BE2C (cell line): ENCODE data around the gene GALNT9.

ENCODE experiments used
- DNase-seq: peaks from one replicate; pipeline ENCODE4 v3.0.0-alpha.2; 2020
- H3K27me3 ChIP-seq: fragments of 250-450 bp; sonication (Bioruptor Pico); 2 replicates; pipeline ENCODE4 v1.5.1; 2020; ENCODE audit warnings: mild to moderate bottlenecking
- H3K36me3 ChIP-seq: fragments of 250-450 bp; sonication (Bioruptor Pico); 2 replicates; pipeline ENCODE4 v1.5.1; 2020; ENCODE audit warnings: mild to moderate bottlenecking
- H3K4me1 ChIP-seq: fragments of 250-450 bp; sonication (Bioruptor Pico); 2 replicates; pipeline ENCODE4 v1.5.1; 2020
- H3K4me3 ChIP-seq: 2 replicates; pipeline ENCODE4 v1.5.1; 2011; ENCODE audit warnings: low read depth, low read length
- H3K9me3 ChIP-seq: fragments of 250-450 bp; sonication (Bioruptor Pico); 2 replicates; pipeline ENCODE4 v1.5.1; 2020
- TF ChIP-seq, protein P1 (sequence below): IDR thresholded peaks from 2 replicates; pipeline ENCODE4 v1.5.1; 2012; ENCODE audit warnings: mild to moderate bottlenecking, low read depth, low read length

Gene GALNT9

DNA sequence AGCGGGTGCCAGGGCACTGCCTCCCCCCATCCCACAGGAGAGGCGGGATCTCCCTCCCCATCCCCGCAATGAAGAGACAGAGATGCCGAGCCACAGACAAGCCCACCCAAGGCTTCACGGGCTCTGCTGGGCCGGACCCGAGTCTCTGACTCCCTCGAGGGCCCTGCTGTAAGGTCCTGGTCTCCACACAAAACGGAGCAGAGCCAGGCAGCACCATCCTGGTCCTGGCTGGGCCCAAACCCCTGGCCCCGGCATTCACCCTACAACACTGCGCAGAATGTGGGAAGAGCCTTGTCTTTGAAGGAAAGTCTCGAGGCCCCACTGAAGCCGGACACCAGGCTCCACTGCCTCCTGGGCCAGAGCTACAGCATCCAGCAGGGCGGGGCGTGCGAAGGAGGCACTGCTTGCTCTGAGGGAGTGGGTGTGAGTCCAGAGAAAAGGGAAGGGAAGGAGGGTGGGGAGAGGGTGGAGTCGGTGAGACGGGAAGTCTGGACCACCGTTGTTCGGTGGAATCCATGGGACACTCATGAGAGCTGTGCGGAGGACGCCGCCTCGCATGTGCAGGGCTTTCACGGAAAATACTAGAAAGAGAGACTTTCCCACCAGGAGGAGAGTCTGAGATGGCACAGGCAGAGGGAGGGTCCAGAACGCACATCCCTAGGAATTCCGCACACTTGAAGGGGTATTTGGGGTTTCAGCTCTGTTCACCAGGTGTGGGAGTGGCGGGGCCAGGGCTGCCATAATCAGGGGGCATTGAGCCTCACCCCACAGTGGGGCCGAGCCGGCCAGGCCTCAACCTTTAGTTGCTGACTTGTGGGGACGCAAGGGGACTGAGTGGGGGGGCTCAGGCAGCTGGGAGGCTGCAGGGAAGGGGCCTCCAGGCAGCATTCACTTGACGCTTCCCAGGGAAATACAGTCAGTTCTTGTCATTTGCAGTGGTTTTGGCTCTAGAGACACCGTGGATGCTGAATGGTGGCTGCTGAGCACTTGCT is 36.8 kb downstream of the GALNT9 start:
- H3K36me3 ChIP-seq = no peaks in the 10 kb centered on the region
- no peak overlapping the region for H3K4me3 ChIP-seq
- H3K27me3 ChIP-seq = peaks cover 25% of the 10 kb centered on the region
- no peaks in the 10 kb centered on the region for H3K4me1 ChIP-seq
- TF ChIP-seq, protein P1, sequence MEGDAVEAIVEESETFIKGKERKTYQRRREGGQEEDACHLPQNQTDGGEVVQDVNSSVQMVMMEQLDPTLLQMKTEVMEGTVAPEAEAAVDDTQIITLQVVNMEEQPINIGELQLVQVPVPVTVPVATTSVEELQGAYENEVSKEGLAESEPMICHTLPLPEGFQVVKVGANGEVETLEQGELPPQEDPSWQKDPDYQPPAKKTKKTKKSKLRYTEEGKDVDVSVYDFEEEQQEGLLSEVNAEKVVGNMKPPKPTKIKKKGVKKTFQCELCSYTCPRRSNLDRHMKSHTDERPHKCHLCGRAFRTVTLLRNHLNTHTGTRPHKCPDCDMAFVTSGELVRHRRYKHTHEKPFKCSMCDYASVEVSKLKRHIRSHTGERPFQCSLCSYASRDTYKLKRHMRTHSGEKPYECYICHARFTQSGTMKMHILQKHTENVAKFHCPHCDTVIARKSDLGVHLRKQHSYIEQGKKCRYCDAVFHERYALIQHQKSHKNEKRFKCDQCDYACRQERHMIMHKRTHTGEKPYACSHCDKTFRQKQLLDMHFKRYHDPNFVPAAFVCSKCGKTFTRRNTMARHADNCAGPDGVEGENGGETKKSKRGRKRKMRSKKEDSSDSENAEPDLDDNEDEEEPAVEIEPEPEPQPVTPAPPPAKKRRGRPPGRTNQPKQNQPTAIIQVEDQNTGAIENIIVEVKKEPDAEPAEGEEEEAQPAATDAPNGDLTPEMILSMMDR = no peak
- no peaks in the 10 kb centered on the region for H3K9me3 ChIP-seq
- no peak for DNase-seq

DNA sequence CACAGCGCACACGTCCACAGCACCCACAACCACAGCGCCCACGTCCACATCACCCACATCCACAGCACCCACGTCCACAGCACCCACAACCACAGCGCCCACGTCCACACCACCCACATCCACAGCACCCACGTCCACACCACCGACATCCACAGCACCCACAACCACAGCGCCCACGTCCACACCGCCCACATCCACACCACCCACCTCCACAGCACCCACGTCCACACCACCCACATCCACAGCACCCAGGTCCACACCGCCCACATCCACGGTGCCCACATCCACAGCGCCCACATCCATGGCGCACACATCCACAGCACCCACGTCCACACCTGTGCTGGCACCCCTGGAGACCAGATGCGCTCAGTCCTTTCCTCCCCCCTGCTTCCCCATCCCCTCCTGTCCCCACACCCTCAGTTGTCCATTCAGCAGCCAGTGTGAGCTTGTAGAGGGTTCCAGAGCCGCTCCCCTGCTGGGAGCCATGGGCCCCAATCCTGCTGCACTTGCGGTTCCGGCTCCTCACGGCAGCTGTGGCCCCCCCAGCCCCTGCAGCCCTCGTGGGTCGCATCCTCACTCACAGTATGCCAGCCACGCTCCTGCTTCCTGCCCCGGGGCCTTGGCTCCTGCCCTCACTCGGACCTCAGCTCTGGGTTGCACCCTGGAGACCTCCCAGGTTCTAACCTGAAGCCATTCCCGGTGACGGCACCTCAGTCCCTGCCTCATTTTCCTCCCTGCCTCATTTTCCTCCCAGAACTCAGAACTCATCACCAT is 37.8 kb downstream of the GALNT9 start:
- peaks cover 36% of the 10 kb centered on the region for H3K27me3 ChIP-seq
- no peaks in the 10 kb centered on the region for H3K36me3 ChIP-seq
- H3K4me1 ChIP-seq = no peaks in the 10 kb centered on the region
- H3K9me3 ChIP-seq = no peaks in the 10 kb centered on the region
- no peak for DNase-seq
- H3K4me3 ChIP-seq = no peak overlapping the region
- TF ChIP-seq, protein P1 = no peak

DNA sequence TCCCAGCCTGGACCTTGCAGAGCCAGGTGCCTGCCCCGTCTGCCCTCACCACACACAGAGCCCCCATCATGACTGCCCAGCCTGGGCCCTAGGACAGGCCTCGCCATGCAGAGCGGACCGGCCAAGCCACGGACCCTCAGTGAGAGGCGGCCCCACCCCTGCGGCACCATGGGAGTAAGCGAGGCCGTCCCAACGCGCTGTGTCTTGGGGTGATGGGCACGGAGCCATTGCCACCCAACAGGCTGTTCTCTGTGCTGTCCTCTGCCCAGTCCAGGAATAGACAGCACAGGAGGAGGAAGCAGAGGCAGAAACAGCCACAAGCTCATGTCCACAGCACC is 39.2 kb downstream of the GALNT9 start:
- H3K4me3 ChIP-seq = no peak overlapping the region
- no peaks in the 10 kb centered on the region for H3K9me3 ChIP-seq
- DNase-seq = no peak
- H3K36me3 ChIP-seq = no peaks in the 10 kb centered on the region
- peaks cover 46% of the 10 kb centered on the region for H3K27me3 ChIP-seq
- no peaks in the 10 kb centered on the region for H3K4me1 ChIP-seq
- TF ChIP-seq, protein P1 = no peak

DNA sequence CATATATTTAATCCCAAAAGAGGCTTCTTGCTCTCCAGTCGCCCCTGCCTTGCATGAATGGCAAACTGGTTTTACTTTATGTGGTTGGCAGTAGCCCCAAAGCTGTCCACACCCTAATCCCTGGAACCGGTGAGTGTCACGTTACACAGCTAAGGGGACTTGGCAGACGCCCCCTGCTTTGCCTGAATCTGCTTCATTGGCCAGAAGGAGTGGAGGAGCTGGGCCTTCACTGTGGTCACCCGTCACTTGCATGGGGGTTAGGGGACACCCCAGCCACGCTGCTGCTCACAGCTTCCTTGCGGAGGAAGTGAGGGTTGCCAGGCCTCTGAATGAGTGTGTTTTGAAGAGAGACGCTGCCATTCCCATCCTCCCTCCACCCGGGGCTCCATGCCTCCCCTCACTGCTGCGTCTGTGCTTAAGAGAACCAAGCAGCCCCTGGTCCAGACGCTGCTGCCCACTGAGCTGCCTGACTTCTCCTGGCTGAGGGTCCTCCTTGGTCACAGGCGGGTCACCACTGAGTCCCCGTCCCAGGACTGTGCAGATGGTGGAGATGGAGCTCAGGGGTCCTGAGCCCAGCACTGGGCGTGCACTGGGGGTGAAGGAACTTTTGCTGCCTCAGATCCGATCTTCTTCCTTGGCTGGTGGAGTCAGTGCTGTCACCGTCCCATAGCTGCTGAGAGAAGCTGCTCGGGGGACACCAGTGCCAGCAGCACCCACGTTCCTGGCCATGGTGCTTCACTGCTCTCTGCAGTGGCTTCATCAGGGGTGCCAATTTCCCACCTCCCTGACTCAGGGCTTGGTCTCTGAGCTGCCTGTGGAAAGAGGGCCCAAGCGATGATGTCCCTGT is 39.8 kb downstream of the GALNT9 start:
- Histone ChIP-seq H3K36me3 (no peaks in the 10 kb centered on the region), H3K27me3 (peaks cover 48% of the 10 kb centered on the region), H3K4me3 (no peak overlapping the region), H3K9me3 (no peaks in the 10 kb centered on the region), H3K4me1 (no peaks in the 10 kb centered on the region)
- TF ChIP-seq, protein P1 = no peak
- DNase-seq = no peak

DNA sequence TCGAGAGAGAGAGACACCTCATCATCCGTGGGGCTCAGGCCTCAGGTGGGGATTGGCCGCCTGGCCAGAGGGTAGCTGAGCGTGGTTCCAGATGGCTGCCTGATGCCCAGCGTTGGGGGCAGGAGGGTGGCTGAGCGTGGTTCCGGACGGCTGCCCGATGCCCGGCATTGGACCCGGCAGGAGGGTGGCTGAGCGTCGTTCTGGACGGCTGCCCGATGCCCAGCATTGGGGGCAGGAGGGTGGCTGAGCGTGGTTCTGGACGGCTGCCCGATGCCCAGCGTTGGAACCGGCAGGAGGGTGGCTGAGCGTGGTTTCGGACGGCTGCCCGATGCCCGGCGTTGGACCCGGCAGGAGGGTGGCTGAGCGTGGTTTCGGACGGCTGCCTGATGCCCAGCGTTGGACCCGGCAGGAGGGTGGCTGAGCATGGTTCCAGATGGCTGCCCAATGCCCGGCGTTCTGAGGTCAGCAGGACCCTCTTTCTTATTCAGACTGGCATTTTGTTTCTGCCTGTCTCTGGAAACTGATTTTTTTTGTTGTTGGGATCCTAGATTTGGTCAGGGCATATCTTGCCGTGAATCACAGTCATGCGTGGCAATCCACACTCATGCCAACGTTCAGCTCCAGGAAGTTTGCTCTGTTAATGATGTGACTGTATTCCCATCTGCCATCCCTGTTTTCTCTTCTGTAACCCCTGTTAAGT is 40.7 kb downstream of the GALNT9 start:
- TF ChIP-seq, protein P1 = no peak
- Histone ChIP-seq H3K4me1 (no peaks in the 10 kb centered on the region), H3K27me3 (peaks cover 47% of the 10 kb centered on the region), H3K9me3 (no peaks in the 10 kb centered on the region), H3K4me3 (no peak overlapping the region), H3K36me3 (no peaks in the 10 kb centered on the region)
- DNase-seq = no peak
